ENCODE measurements around the gene EIPR1. TPM values are rescaled to one million over a fixed set of nuclear protein-coding genes. Genes with fewer than 3 reads are reported as not detected.
A peak's percentile ranks its signal among the peaks of the same experiment; 100 is the strongest.

EIPR1 gene
- total and polyA plus RNA-seq, 2 of the 4 experiments (the other 2 are of a cell fraction): 46.5 to 67.4 TPM

- no peaks in the 10 kb centered on the region for H3K9me3 ChIP-seq (ENCODE audit: control insufficient read depth, insufficient read depth, low read length)
- H3K23ac ChIP-seq (ENCODE audit: low read depth, low read length): no peak overlapping the region
- intact Hi-C loops (cut with micrococcal nuclease) (no loop called here), in situ Hi-C loops (cut with MboI; ENCODE audit: low sequenced_read_pairs) (no loop called here), dilution Hi-C loops (cut with HindIII; ENCODE audit: low sequenced_read_pairs, unreplicated experiment) (no loop called here)
- H3K27ac ChIP-seq (ENCODE audit: insufficient read depth, low read length): no peak overlapping the region
- H3K9ac ChIP-seq (ENCODE audit: low read depth, low read length): no peak overlapping the region
- no peak overlapping the region for H3K4me3 ChIP-seq (ENCODE audit: insufficient read depth, low read depth, low read length)
- no peak overlapping the region for H4K5ac ChIP-seq (ENCODE audit: low read depth, low read length)
- no TSS peak for BruUV-seq (replicated peaks)
- H2BK5ac ChIP-seq (ENCODE audit: low read depth, low read length, poor library complexity, severe bottlenecking): no peak overlapping the region
- H3K18ac ChIP-seq (ENCODE audit: low read depth, low read length): no peak overlapping the region
- no peak overlapping the region for H2BK20ac ChIP-seq (ENCODE audit: low read depth, low read length)
- no peak overlapping the region for H2AK5ac ChIP-seq (ENCODE audit: low read depth, low read length)
- ChIA-PET CTCF (no interaction called here), POLR2A (ENCODE audit: unreplicated experiment) (no interaction called here)
- no peaks in the 10 kb centered on the region for H3K27me3 ChIP-seq (ENCODE audit: control insufficient read depth, insufficient read depth, low read length)
- no peaks in the 10 kb centered on the region for H4K20me1 ChIP-seq (ENCODE audit: insufficient read depth, low read length)
- H3K9me1 ChIP-seq (ENCODE audit: insufficient read depth, low read length): no peaks in the 10 kb centered on the region
- H2BK120ac ChIP-seq (ENCODE audit: low read depth, low read length): no peak overlapping the region
- H2AFZ ChIP-seq (replicated peaks; ENCODE audit: low read length, poor library complexity): peak overlapping the region; percentile 5
- H3K79me1 ChIP-seq (ENCODE audit: low read depth in 1 of 2, low read length in 2 of 2): no peaks in the 10 kb centered on the region
- no peak overlapping the region for H3K4ac ChIP-seq (ENCODE audit: low read depth, low read length)
- H3K4me2 ChIP-seq (ENCODE audit: low read depth, low read length): no peak overlapping the region
- no peak for ATAC-seq (ENCODE audit: low read depth)
- no peaks in the 10 kb centered on the region for H3K4me1 ChIP-seq (ENCODE audit: control insufficient read depth, insufficient read depth, low read length)
- TF ChIP-seq SMC3 (IDR thresholded peaks at IDR 0.05; ENCODE audit: low read depth, low read length) (no peak), RAD21 (IDR thresholded peaks at IDR 0.05; ENCODE audit: low read length) (no peak), MXI1 (IDR thresholded peaks at IDR 0.05; ENCODE audit: borderline replicate concordance, low read depth, low read length) (no peak), RFX5 (IDR thresholded peaks at IDR 0.05; ENCODE audit: low read depth, low read length) (no peak), MAZ (IDR thresholded peaks at IDR 0.05; ENCODE audit: borderline replicate concordance, low read depth, low read length) (no peak), ELK1 (IDR thresholded peaks at IDR 0.05; ENCODE audit: borderline replicate concordance, low read depth, low read length) (no peak), POLR2A (IDR thresholded peaks at IDR 0.05; ENCODE audit: low read depth, low read length) (no peak), RCOR1 (IDR thresholded peaks at IDR 0.05; ENCODE audit: insufficient replicate concordance, low read length) (no peak), CTCF (conservative IDR thresholded peaks at IDR 0.05; ENCODE audit: low read depth, low read length) (no peak), CHD1 (IDR thresholded peaks at IDR 0.05; ENCODE audit: low read depth, low read length) (no peak), CEBPB (IDR thresholded peaks at IDR 0.05; ENCODE audit: low read depth, low read length) (no peak), MAFK (IDR thresholded peaks at IDR 0.05; ENCODE audit: low read depth, low read length) (no peak), USF2 (IDR thresholded peaks at IDR 0.05; ENCODE audit: low read depth, low read length) (no peak), NFE2L2 (IDR thresholded peaks at IDR 0.05; ENCODE audit: low read depth, low read length) (no peak), FOS (IDR thresholded peaks at IDR 0.05; ENCODE audit: low read depth, low read length) (no peak)
- WGBS, 2 experiments (ENCODE audit: extremely low coverage in 2 of 2, insufficient read length in 1 of 2): 90% methylated on average over 2 of the region's 8 CpGs; no CpG with 5 or more reads in 1 of the 2 experiments
- no peak overlapping the region for H4K8ac ChIP-seq (ENCODE audit: low read depth in 2 of 2, low read length in 2 of 2)
- peaks cover 5% of the 10 kb centered on the region for H3K36me3 ChIP-seq (ENCODE audit: control insufficient read depth, insufficient read depth, low read length)
- H2BK15ac ChIP-seq (ENCODE audit: low read depth, low read length): no peak overlapping the region
- H2AK9ac ChIP-seq (replicated peaks; ENCODE audit: low read depth, low read length, poor library complexity): no peak overlapping the region
- H4K91ac ChIP-seq (ENCODE audit: insufficient read depth, low read depth, low read length): no peak overlapping the region
- no peak overlapping the region for H3K14ac ChIP-seq (replicated peaks; ENCODE audit: low read depth, low read length)
- DNase-seq: no peak
- no peak overlapping the region for H3K56ac ChIP-seq (ENCODE audit: extremely low read depth, insufficient read depth, low read length)
Measured at GRCh38 chr2:3186766-3187165, 190.9 kb downstream of the EIPR1 start.

Data from IMR-90 (cell line).